Neural cell (in vitro differentiated cells): ENCODE data around the gene CLEC12A. TPM values are rescaled to one million over a fixed set of nuclear protein-coding genes. Genes with fewer than 3 reads are reported as not detected.
A peak's percentile ranks its signal among the peaks of the same experiment; 100 is the strongest.

Source experiments
- H2AFZ ChIP-seq: fragments of 200-600, 300-800 bp; sonication (generic), shearing (Covaris generic); 2 replicates; pipeline ENCODE4 v1.6.0; 2014; ENCODE audit warnings: low read depth, mild to moderate bottlenecking, antibody characterized with exemption, low read length, moderate library complexity
- H3F3A ChIP-seq: fragments of 200-600 bp; shearing (Covaris generic); 2 replicates; pipeline ENCODE4 v1.6.1; 2016; ENCODE audit warnings: mild to moderate bottlenecking, moderate library complexity, mixed read lengths, antibody characterized with exemption, low read length; ENCODE audit not compliant: insufficient read depth, poor library complexity, severe bottlenecking
- H3K27ac ChIP-seq: fragments of 200-600, 300-800 bp; sonication (generic), shearing (Covaris generic); 2 replicates; pipeline ENCODE4 v1.5.1; 2014; ENCODE audit warnings: mild to moderate bottlenecking, low read length, moderate library complexity
- H3K27me3 ChIP-seq: fragments of 300-800, 200-600 bp; sonication (generic), shearing (Covaris generic); 2 replicates; pipeline ENCODE4 v1.6.0; 2014; ENCODE audit warnings: mild to moderate bottlenecking, low read depth, low read length, moderate library complexity; ENCODE audit not compliant: insufficient read depth
- H3K36me3 ChIP-seq: fragments of 300-800, 200-600 bp; sonication (generic), shearing (Covaris generic); 2 replicates; pipeline ENCODE4 v1.5.1; 2014; ENCODE audit warnings: mild to moderate bottlenecking, antibody characterized with exemption, low read length, moderate library complexity; ENCODE audit not compliant: insufficient read depth
- H3K4me2 ChIP-seq: fragments of 300-800, 200-600 bp; sonication (generic), shearing (Covaris generic); 2 replicates; pipeline ENCODE4 v1.6.0; 2014; ENCODE audit warnings: mild to moderate bottlenecking, low read length
- H3K4me3 ChIP-seq: fragments of 300-800, 200-600 bp; sonication (generic), shearing (Covaris generic); 2 replicates; pipeline ENCODE4 v1.5.1; 2014; ENCODE audit warnings: mild to moderate bottlenecking, low read length, moderate library complexity
- H3K79me2 ChIP-seq: fragments of 200-600 bp; shearing (Covaris generic); replicated peaks from 2 replicates; pipeline ENCODE4 v1.6.0; 2014; ENCODE audit warnings: mild to moderate bottlenecking, low read length, moderate library complexity; ENCODE audit not compliant: insufficient read depth
- H3K9ac ChIP-seq: fragments of 300-800, 200-600 bp; sonication (generic), shearing (Covaris generic); 2 replicates; pipeline ENCODE4 v1.6.1; 2016; ENCODE audit warnings: mild to moderate bottlenecking, low read length, mixed read lengths
- H3K9me2 ChIP-seq: fragments of 200-600 bp; shearing (Covaris generic); 2 replicates; pipeline ENCODE4 v1.6.1; 2016; ENCODE audit warnings: mild to moderate bottlenecking, low read length, mixed read lengths; ENCODE audit not compliant: insufficient read depth
- H3K9me3 ChIP-seq: fragments of 200-600, 300-800 bp; sonication (generic), shearing (Covaris generic); 2 replicates; pipeline ENCODE4 v1.6.1; 2016; ENCODE audit warnings: mild to moderate bottlenecking, mixed run types, low read length, moderate library complexity, mixed read lengths
- H4K20me1 ChIP-seq: fragments of 200-600 bp; shearing (Covaris generic); 2 replicates; pipeline ENCODE4 v1.6.1; 2016; ENCODE audit warnings: mild to moderate bottlenecking, mixed run types; ENCODE audit not compliant: insufficient read depth
- EP300 ChIP-seq: fragments of 450-650 bp; conservative IDR thresholded peaks from 2 replicates; pipeline ENCODE4 v1.6.1; 2014; ENCODE audit warnings: antibody characterized with exemption, mild to moderate bottlenecking, moderate library complexity; ENCODE audit not compliant: poor library complexity, severe bottlenecking
- EZH2 ChIP-seq: fragments of 200-600, 300-800 bp; shearing (Covaris generic), sonication (generic); IDR thresholded peaks from 2 replicates; pipeline ENCODE4 v1.6.1; 2014; ENCODE audit warnings: antibody characterized with exemption, low read length, borderline replicate concordance, mild to moderate bottlenecking; ENCODE audit not compliant: insufficient read depth, poor library complexity, severe bottlenecking
- MXI1 ChIP-seq: fragments of 450-650 bp; conservative IDR thresholded peaks from 2 replicates; pipeline ENCODE4 v1.6.1; 2014; ENCODE audit warnings: antibody characterized with exemption, mild to moderate bottlenecking; ENCODE audit not compliant: poor library complexity, severe bottlenecking
- POLR2AphosphoS5 ChIP-seq: IDR thresholded peaks from 2 replicates; pipeline ENCODE4 v1.6.1; 2012
- RAD21 ChIP-seq: fragments of 450-650 bp; conservative IDR thresholded peaks from 2 replicates; pipeline ENCODE4 v1.6.1; 2014; ENCODE audit warnings: antibody characterized with exemption, mild to moderate bottlenecking, moderate library complexity
- SMC3 ChIP-seq: fragments of 450-650 bp; conservative IDR thresholded peaks from 2 replicates; pipeline ENCODE4 v1.6.1; 2014; ENCODE audit warnings: antibody characterized with exemption, mild to moderate bottlenecking, moderate library complexity; ENCODE audit not compliant: poor library complexity
- TAF1 ChIP-seq: IDR thresholded peaks from 2 replicates; pipeline ENCODE4 v1.6.1; 2012; ENCODE audit warnings: low read depth
- polyA plus RNA-seq: library from polyadenylated mRNA; depleted of rRNA; stranded (reverse); fragments of >200 nt; gene quantifications from 2 replicates; pipeline ENCODE4 v1.2.3, GENCODE V29; 2014
- TF ChIP-seq, protein P1 (sequence below): IDR thresholded peaks from 2 replicates; pipeline ENCODE4 v1.6.1; 2012; ENCODE audit warnings: borderline replicate concordance
- TF ChIP-seq, protein P2 (sequence below): fragments of 450-650 bp; IDR thresholded peaks from 2 replicates; pipeline ENCODE4 v1.5.1; 2014; ENCODE audit warnings: antibody characterized with exemption, mild to moderate bottlenecking, moderate library complexity; ENCODE audit not compliant: poor library complexity, severe bottlenecking

CLEC12A gene
- polyA plus RNA-seq, 1 donor from 2014 or later, result not detected

DNA sequence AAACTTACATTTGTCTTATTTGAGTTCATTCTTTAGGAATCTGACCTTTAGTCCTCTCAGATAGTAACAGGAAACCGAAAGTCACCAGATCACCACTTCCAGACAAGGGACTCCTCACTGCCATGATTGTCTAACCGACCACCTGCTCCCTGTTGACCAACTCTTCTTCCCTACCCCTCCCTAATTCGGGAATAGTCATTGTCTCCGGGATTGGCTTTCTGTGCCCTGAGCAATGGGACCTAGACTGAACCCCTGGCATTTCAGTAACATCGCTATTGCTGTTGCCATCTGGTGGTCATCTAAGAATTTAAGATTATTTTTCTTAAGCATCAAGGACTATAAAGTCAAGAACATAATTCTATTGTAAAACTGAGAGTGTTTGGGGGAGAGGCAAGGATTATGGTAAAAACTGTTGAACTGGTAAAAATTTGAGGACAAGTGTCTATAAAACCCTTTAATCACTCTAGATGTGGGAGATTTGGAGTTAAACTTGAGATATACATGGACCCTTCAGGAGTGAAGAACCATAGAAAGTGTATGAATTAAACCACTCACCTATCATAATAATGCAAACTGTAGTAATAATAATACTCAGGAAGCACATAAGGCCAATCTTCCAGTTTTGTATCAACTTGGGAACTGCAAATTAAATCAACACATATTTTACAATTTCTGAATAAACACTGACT lies 45.4 kb upstream of the CLEC12A start:
- Histone ChIP-seq H3K9ac (no peak overlapping the region), H3K9me3 (no peaks in the 10 kb centered on the region), H3K4me3 (no peak overlapping the region)

DNA sequence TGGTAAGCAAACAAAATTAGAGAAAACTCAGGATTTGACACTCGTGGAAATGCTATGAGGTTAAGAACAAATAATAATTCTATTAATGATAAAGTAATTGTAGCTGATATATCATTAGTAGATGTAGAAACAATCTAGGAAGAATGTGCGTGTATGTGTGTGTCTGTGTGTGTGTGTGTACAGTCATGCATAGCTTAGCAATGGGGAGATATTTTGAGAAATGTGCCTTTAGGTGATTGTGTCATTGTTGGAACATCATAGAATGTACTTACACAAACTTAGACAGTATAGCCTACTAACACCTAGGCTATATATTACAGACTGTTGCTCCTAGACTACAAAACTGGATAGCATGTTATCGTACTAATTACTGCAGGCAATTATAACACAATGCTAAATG lies 44.3 kb upstream of the CLEC12A start:
- Histone ChIP-seq H3K27me3 (no peaks in the 10 kb centered on the region), H3K4me3 (no peak overlapping the region), H3K4me2 (no peak overlapping the region), H2AFZ (no peak overlapping the region), H3K9me3 (no peaks in the 10 kb centered on the region), H3K9ac (no peak overlapping the region), H3K79me2 (no peaks in the 10 kb centered on the region), H3F3A (no peaks in the 10 kb centered on the region), H3K9me2 (no peaks in the 10 kb centered on the region), H3K27ac (no peak overlapping the region), H3K36me3 (no peaks in the 10 kb centered on the region), H4K20me1 (no peaks in the 10 kb centered on the region)
- TF ChIP-seq SMC3, result no peak
- TF ChIP-seq POLR2AphosphoS5, result no peak
- TF ChIP-seq, protein P1, sequence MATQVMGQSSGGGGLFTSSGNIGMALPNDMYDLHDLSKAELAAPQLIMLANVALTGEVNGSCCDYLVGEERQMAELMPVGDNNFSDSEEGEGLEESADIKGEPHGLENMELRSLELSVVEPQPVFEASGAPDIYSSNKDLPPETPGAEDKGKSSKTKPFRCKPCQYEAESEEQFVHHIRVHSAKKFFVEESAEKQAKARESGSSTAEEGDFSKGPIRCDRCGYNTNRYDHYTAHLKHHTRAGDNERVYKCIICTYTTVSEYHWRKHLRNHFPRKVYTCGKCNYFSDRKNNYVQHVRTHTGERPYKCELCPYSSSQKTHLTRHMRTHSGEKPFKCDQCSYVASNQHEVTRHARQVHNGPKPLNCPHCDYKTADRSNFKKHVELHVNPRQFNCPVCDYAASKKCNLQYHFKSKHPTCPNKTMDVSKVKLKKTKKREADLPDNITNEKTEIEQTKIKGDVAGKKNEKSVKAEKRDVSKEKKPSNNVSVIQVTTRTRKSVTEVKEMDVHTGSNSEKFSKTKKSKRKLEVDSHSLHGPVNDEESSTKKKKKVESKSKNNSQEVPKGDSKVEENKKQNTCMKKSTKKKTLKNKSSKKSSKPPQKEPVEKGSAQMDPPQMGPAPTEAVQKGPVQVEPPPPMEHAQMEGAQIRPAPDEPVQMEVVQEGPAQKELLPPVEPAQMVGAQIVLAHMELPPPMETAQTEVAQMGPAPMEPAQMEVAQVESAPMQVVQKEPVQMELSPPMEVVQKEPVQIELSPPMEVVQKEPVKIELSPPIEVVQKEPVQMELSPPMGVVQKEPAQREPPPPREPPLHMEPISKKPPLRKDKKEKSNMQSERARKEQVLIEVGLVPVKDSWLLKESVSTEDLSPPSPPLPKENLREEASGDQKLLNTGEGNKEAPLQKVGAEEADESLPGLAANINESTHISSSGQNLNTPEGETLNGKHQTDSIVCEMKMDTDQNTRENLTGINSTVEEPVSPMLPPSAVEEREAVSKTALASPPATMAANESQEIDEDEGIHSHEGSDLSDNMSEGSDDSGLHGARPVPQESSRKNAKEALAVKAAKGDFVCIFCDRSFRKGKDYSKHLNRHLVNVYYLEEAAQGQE, result no peak
- TF ChIP-seq, protein P2, sequence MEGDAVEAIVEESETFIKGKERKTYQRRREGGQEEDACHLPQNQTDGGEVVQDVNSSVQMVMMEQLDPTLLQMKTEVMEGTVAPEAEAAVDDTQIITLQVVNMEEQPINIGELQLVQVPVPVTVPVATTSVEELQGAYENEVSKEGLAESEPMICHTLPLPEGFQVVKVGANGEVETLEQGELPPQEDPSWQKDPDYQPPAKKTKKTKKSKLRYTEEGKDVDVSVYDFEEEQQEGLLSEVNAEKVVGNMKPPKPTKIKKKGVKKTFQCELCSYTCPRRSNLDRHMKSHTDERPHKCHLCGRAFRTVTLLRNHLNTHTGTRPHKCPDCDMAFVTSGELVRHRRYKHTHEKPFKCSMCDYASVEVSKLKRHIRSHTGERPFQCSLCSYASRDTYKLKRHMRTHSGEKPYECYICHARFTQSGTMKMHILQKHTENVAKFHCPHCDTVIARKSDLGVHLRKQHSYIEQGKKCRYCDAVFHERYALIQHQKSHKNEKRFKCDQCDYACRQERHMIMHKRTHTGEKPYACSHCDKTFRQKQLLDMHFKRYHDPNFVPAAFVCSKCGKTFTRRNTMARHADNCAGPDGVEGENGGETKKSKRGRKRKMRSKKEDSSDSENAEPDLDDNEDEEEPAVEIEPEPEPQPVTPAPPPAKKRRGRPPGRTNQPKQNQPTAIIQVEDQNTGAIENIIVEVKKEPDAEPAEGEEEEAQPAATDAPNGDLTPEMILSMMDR, result no peak
- TF ChIP-seq TAF1, result no peak
- no peak for TF ChIP-seq EZH2
- no peak for TF ChIP-seq RAD21
- TF ChIP-seq MXI1, result no peak

More for the DNA sequence above, 45.4 kb upstream of the CLEC12A start:
- no peaks in the 10 kb centered on the region for H3K36me3 ChIP-seq
- no peak overlapping the region for H3K4me2 ChIP-seq
- no peaks in the 10 kb centered on the region for H3K9me2 ChIP-seq
- TF ChIP-seq RAD21, result peak; percentile 54
- no peak for TF ChIP-seq EP300
- TF ChIP-seq, protein P2, result peak; percentile 63
- no peak for TF ChIP-seq POLR2AphosphoS5
- TF ChIP-seq TAF1, result no peak
- no peak for TF ChIP-seq EZH2
- TF ChIP-seq, protein P1, result no peak
- TF ChIP-seq MXI1, result no peak
- peak; percentile 74 for TF ChIP-seq SMC3
- no peaks in the 10 kb centered on the region for H3K79me2 ChIP-seq
- no peak overlapping the region for H3K27ac ChIP-seq
- H3F3A ChIP-seq, result no peaks in the 10 kb centered on the region
- no peaks in the 10 kb centered on the region for H4K20me1 ChIP-seq
- no peak overlapping the region for H2AFZ ChIP-seq
- H3K27me3 ChIP-seq, result no peaks in the 10 kb centered on the region
